ENCODE measurements around the gene GLYATL1.

Gene GLYATL1

DNA sequence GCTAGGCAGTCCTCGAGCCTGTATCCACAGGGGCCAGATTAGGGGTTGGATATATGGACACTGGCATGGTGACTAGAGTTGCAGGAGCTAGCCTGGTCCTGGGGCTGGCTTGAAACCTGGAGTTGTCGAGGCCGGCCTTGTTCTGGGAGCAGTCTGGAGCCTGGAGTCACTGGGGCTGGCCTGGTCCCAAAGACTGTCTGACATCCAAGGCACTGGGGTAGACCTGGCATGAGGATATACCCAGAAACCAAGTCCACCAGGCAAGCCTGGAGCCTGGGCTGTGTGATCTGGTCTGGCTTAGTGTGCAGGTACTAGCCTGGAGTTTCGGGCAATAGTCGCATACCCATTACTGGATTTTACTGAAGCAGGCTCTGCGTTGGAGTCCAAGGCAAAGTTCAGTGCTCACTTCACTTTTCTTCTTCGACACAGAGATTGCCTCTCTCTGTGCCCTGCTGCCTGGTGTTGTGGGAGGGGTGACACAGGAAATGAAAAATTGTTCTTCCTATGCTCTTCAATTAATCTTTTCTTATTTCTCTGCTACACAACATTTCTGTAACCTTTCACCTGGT, 4.3 kb upstream of the GLYATL1 start:
- no peak overlapping the region for H3K4me3 ChIP-seq (ENCODE audit: low read depth, low read length)

DNA sequence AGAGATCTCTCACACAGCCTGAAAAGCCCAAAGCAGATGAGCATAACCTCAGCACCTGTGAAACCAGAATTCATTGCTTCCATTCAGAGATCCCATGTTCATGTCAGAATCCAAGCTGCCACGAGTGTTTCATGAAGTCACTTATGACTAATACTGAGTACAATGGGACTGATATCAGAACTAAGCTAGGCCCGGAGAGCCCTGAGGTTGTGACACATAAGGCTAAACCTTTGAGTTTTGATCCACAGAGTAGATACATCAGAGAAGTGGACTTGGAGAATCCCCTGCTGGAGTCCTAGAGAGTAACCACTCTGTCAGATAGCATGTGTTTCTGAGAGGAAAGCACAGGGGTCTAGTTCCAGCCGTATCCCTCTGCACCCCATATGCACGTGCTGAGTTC, 890 bp upstream of the GLYATL1 start:
- no peak overlapping the region for H3K4me3 ChIP-seq (ENCODE audit: low read depth, low read length)
- TF ChIP-seq, protein P1, sequence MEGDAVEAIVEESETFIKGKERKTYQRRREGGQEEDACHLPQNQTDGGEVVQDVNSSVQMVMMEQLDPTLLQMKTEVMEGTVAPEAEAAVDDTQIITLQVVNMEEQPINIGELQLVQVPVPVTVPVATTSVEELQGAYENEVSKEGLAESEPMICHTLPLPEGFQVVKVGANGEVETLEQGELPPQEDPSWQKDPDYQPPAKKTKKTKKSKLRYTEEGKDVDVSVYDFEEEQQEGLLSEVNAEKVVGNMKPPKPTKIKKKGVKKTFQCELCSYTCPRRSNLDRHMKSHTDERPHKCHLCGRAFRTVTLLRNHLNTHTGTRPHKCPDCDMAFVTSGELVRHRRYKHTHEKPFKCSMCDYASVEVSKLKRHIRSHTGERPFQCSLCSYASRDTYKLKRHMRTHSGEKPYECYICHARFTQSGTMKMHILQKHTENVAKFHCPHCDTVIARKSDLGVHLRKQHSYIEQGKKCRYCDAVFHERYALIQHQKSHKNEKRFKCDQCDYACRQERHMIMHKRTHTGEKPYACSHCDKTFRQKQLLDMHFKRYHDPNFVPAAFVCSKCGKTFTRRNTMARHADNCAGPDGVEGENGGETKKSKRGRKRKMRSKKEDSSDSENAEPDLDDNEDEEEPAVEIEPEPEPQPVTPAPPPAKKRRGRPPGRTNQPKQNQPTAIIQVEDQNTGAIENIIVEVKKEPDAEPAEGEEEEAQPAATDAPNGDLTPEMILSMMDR (IDR thresholded peaks at IDR 0.05; ENCODE audit: borderline replicate concordance, insufficient read depth, low read depth, low read length) = no peak

More for the DNA sequence above, 4.3 kb upstream of the GLYATL1 start:
- TF ChIP-seq, protein P1 (IDR thresholded peaks at IDR 0.05; ENCODE audit: borderline replicate concordance, insufficient read depth, low read depth, low read length) = no peak

DNA sequence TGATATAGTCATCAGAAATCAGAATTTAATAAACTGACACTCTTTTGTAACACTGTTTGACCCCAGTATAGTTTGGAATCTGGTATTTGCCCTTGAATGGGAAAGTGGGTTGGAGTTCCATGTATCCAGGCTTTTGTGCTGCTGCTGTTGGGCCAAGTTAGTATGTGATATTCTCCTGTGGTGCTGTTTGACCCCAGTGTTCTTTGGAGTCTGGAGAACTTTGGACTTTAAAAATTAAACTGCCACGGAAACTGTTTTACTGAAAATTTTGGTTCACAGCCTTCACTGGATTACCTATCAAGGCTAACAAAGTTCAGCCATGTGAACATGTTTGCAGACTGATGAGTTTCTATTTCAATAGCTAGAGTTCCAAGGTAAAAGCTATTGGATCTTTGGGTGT, 740 bp downstream of the GLYATL1 start:
- TF ChIP-seq, protein P1 (IDR thresholded peaks at IDR 0.05; ENCODE audit: borderline replicate concordance, insufficient read depth, low read depth, low read length) = no peak
- no peak overlapping the region for H3K4me3 ChIP-seq (ENCODE audit: low read depth, low read length)

DNA sequence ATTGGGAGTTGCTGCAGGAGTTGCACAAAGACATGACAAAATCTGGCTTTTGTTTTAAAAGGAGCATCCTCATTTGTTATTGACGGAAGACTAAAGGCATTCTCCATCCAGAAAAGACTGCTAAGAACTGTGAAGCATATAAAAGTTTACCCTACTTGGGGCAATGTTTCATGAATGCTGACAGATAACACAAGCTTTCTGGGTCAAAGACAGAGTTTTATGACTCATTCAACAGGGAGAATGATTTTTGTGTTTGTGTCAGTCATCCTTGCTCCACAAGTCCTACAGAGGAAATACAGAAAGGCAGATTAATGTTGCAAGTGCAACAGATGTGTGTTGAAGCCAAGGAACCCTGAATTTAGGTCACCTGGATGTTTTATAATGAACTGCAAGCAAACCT, 2.5 kb downstream of the GLYATL1 start:
- no peak overlapping the region for H3K4me3 ChIP-seq (ENCODE audit: low read depth, low read length)
- TF ChIP-seq, protein P1 (IDR thresholded peaks at IDR 0.05; ENCODE audit: borderline replicate concordance, insufficient read depth, low read depth, low read length) = no peak

DNA sequence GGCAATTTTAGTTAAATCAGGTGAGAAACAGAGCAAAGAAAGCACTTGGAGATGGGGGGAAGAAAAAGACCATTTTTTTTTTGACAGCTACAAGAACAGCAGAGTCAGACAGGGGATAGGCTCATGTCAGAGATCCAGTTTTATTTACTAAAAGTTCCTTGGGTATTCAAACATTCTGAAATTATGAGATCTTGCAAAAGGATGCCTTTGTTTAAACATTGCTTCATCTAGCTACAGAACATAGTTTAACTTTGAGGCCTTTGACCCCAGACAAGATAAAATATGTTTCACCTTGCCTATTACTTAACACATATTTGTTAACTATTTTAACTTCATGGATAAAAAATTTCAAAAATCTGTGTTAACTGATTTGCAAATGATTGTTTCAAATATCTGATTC, 6.4 kb downstream of the GLYATL1 start:
- H3K4me3 ChIP-seq (ENCODE audit: low read depth, low read length) = no peak overlapping the region
- TF ChIP-seq, protein P1 (IDR thresholded peaks at IDR 0.05; ENCODE audit: borderline replicate concordance, insufficient read depth, low read depth, low read length) = no peak

DNA sequence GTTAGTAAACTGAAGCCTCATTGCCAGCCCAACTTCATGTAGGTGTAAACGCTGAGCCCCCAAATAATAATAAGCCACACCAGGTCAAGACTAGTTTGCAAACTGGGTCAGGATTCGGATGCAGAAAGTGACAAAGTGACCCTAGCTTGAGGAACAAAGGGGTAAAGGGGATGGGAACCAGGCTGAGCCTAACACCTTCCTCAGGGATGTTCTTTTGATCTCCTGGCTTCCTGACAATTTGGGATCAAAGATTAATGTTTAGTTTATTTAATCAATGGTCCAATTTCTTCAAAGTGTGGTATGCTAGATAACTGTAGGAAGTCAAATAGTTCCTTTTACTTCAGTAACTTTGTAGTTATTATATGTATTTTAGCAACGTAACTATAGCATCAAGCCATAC, 9.9 kb downstream of the GLYATL1 start:
- no peak overlapping the region for H3K4me3 ChIP-seq (ENCODE audit: low read depth, low read length)
- TF ChIP-seq, protein P1 (IDR thresholded peaks at IDR 0.05; ENCODE audit: borderline replicate concordance, insufficient read depth, low read depth, low read length) = no peak

DNA sequence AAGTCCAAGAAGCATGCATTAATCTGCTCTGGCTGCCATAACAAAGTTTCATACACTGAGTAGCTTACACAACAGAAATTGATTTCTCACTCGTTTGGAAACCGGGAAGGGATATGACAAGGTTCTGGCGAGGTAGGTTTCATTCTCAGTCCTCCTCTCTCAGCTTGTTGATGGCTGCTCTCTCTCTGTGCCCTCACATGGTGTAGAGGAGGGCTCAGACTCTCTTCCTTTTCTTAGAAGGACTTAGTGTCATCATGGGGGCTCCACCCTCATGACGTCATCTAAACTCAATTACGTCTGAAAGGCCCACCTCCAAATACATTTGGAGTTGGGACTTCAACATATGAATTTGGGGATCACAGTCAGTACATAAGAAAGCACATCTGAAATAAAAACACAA, 18.6 kb downstream of the GLYATL1 start:
- H3K4me3 ChIP-seq (ENCODE audit: low read depth, low read length) = no peak overlapping the region
- TF ChIP-seq, protein P1 (IDR thresholded peaks at IDR 0.05; ENCODE audit: borderline replicate concordance, insufficient read depth, low read depth, low read length) = no peak
